Lower lobe of right lung (tissue), 2 donors: Measurements from ENCODE around the gene BCL2. TPM values are rescaled to one million over a fixed set of nuclear protein-coding genes. Genes with fewer than 3 reads are reported as not detected.

Experiments
- ATAC-seq, 2 donors: fragments of 200-7000 bp; cut with Tn5 transposase; one replicate each; pipeline ENCODE4 v1.9.1; 2020 to 2022; ENCODE audit warnings: mild to moderate bottlenecking in 2 of 2, moderate library complexity in 2 of 2
- DNase-seq: peaks from one replicate; pipeline ENCODE4 v3.0.0-alpha.2; 2020
- H3K27ac ChIP-seq: fragments of 200-600 bp; one replicate; pipeline ENCODE4 v1.8.0; 2022
- H3K27me3 ChIP-seq: fragments of 200-600 bp; one replicate; pipeline ENCODE4 v1.8.0; 2022; ENCODE audit warnings: low read depth
- H3K36me3 ChIP-seq: fragments of 200-600 bp; one replicate; pipeline ENCODE4 v1.8.0; 2022; ENCODE audit warnings: mild to moderate bottlenecking
- H3K4me1 ChIP-seq: fragments of 200-600 bp; one replicate; pipeline ENCODE4 v1.8.0; 2022
- H3K4me3 ChIP-seq: fragments of 200-600 bp; one replicate; pipeline ENCODE4 v1.8.0; 2022; ENCODE audit warnings: mild to moderate bottlenecking
- H3K9me3 ChIP-seq: fragments of 200-600 bp; one replicate; pipeline ENCODE4 v1.8.0; 2022
- intact Hi-C: fragments of 100-400 bp; cut with DNase I; formaldehyde crosslinking; loops from one replicate; pipeline ENCODE4 v1.11.0; 2022
- total RNA-seq: library from RNA; stranded (reverse); fragmentation: NEBNext Ultra II Directional; extraction: Animal tissue kit (Norgen Biotek cat#: 25700); gene quantifications from one replicate; pipeline ENCODE4 v1.2.1, GENCODE V29; 2021
- TF ChIP-seq, protein P1 (sequence below): fragments of 200-600 bp; IDR thresholded peaks from one replicate; pipeline ENCODE4 v1.8.0; 2022; ENCODE audit warnings: antibody characterized with exemption, mild to moderate bottlenecking
- donor health status: DM: no; HTN: yes; CAD: no; lungs with severe emphysema.

Gene BCL2
- total RNA-seq, 1 donor from 2014 or later: 11.0 TPM

GRCh38 chr18:63183378-63183777, 136.2 kb downstream of the BCL2 start:
- ATAC-seq: no peak

DNA sequence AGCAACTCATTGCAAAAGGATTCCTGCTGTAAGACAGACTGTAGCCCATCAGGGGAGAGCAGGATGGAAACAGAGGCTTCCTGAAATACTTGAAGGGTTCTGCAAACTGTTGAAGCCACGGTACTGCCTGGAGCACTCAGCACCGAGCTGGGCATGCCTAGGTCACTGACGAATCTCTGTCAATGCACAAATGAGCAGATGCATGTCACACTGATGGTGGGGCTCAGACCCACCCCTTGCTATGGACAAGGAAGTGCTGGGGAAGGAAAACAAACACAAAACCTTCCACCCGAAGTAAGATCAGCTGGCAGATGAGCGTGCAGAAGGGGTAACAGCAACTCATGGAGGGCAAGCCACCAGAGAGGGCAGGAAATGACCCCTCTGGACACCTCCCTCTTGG, 136.7 kb downstream of the BCL2 start:
- H3K9me3 ChIP-seq: no peaks in the 10 kb centered on the region
- intact Hi-C loops: no loop called here
- ATAC-seq (no peak), DNase-seq (no peak)
- H3K4me1 ChIP-seq: peaks cover 7% of the 10 kb centered on the region
- TF ChIP-seq, protein P1, sequence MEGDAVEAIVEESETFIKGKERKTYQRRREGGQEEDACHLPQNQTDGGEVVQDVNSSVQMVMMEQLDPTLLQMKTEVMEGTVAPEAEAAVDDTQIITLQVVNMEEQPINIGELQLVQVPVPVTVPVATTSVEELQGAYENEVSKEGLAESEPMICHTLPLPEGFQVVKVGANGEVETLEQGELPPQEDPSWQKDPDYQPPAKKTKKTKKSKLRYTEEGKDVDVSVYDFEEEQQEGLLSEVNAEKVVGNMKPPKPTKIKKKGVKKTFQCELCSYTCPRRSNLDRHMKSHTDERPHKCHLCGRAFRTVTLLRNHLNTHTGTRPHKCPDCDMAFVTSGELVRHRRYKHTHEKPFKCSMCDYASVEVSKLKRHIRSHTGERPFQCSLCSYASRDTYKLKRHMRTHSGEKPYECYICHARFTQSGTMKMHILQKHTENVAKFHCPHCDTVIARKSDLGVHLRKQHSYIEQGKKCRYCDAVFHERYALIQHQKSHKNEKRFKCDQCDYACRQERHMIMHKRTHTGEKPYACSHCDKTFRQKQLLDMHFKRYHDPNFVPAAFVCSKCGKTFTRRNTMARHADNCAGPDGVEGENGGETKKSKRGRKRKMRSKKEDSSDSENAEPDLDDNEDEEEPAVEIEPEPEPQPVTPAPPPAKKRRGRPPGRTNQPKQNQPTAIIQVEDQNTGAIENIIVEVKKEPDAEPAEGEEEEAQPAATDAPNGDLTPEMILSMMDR: no peak
- no peaks in the 10 kb centered on the region for H3K27me3 ChIP-seq
- no peak overlapping the region for H3K27ac ChIP-seq
- no peaks in the 10 kb centered on the region for H3K36me3 ChIP-seq
- H3K4me3 ChIP-seq: no peak overlapping the region

More at GRCh38 chr18:63183378-63183777, 136.2 kb downstream of the BCL2 start:
- Histone ChIP-seq H3K27me3 (no peaks in the 10 kb centered on the region), H3K27ac (no peak overlapping the region), H3K4me1 (peaks cover 7% of the 10 kb centered on the region), H3K9me3 (no peaks in the 10 kb centered on the region), H3K4me3 (no peak overlapping the region), H3K36me3 (no peaks in the 10 kb centered on the region)
- intact Hi-C loops: no loop called here
- DNase-seq: no peak
- TF ChIP-seq, protein P1: no peak

- no peak for ATAC-seq
- TF ChIP-seq, protein P1: no peak
- no peak for DNase-seq
- Histone ChIP-seq H3K27me3 (no peaks in the 10 kb centered on the region), H3K4me1 (peaks cover 7% of the 10 kb centered on the region), H3K36me3 (no peaks in the 10 kb centered on the region), H3K4me3 (no peak overlapping the region), H3K27ac (no peak overlapping the region), H3K9me3 (no peaks in the 10 kb centered on the region)
- intact Hi-C loops: no loop called here
Measured at GRCh38 chr18:63182310-63182772, 137.2 kb downstream of the BCL2 start.

DNA sequence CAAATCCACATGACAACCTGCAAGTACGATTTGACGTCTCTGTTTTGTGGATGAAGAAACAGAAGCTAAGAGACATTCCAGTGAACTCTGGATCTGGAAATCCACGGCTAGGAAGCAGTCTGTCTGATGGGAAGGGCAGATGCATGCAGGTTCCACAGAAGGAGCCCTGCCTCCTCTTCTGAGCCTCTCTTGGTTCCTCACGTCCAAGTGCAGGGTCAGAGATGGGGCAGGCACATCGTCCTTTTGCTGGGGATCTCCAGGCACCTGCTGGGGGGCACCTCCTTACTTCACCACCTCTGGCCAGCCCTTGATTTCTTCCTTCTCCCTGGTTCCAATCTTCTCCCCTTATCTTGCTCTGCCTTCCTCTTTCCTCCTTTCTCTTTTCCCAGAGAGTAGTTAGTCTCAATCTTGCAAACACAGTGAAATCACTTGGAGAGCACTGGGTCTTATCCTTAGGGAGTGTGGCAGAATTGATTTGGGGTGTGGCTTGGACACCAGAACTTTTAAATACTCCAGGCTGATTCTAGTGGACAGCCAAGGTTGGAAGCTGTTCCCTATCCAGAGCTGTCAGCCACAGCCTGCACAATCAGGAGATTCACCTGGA, 137.8 kb downstream of the BCL2 start:
- H3K36me3 ChIP-seq: no peaks in the 10 kb centered on the region
- ATAC-seq: no peak
- H3K4me3 ChIP-seq: no peak overlapping the region
- no peak overlapping the region for H3K27ac ChIP-seq
- H3K4me1 ChIP-seq: peaks cover 7% of the 10 kb centered on the region
- H3K9me3 ChIP-seq: no peaks in the 10 kb centered on the region
- TF ChIP-seq, protein P1: no peak
- DNase-seq: no peak
- intact Hi-C loops: no loop called here
- no peaks in the 10 kb centered on the region for H3K27me3 ChIP-seq

DNA sequence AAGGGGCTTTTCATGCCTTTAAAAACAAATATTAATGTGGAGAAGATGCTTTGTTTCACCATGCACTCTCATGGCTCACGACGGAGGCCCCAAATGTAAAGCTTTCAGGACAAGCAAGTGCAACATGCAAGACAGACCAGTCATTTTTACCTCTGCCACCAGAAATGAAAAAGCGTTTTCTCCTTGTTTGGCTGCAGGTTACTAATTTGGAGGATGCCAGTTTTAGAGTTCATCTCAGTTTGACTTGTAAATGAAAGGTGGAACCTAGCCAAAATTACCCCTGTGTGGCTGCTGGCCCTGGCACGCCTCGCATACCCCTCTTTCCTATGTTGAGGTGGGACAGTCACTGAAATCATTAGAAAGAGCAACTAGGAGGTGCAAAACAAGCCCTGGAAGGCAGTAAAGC, 138.6 kb downstream of the BCL2 start:
- DNase-seq: no peak
- Histone ChIP-seq H3K27me3 (no peaks in the 10 kb centered on the region), H3K4me1 (peaks cover 7% of the 10 kb centered on the region), H3K36me3 (no peaks in the 10 kb centered on the region), H3K9me3 (no peaks in the 10 kb centered on the region), H3K27ac (no peak overlapping the region), H3K4me3 (no peak overlapping the region)
- intact Hi-C loops: no loop called here
- no peak for ATAC-seq
- TF ChIP-seq, protein P1: no peak
